GM12865 (cell line): Measurements from ENCODE around the gene MPZL2.
"Not testable (repeated sequence)": the region's sequence is repeated elsewhere in the genome, so short reads cannot be mapped to it uniquely, and the experiment has no call there.

ENCODE experiments used
- DNase-seq: peaks from one replicate; pipeline ENCODE4 v3.0.0; 2010; ENCODE audit warnings: low read depth
- H3K4me3 ChIP-seq: 2 replicates; pipeline ENCODE4 v1.5.1; 2011; ENCODE audit warnings: mild to moderate bottlenecking, low read depth, low read length, control low read depth
- TF ChIP-seq, protein P1 (sequence below): IDR thresholded peaks from 2 replicates; pipeline ENCODE4 v1.5.1; 2011; ENCODE audit warnings: low read length, control low read depth, low read depth, inconsistent platforms; ENCODE audit not compliant: insufficient read depth; ENCODE audit errors: missing control alignments

The MPZL2 gene

DNA sequence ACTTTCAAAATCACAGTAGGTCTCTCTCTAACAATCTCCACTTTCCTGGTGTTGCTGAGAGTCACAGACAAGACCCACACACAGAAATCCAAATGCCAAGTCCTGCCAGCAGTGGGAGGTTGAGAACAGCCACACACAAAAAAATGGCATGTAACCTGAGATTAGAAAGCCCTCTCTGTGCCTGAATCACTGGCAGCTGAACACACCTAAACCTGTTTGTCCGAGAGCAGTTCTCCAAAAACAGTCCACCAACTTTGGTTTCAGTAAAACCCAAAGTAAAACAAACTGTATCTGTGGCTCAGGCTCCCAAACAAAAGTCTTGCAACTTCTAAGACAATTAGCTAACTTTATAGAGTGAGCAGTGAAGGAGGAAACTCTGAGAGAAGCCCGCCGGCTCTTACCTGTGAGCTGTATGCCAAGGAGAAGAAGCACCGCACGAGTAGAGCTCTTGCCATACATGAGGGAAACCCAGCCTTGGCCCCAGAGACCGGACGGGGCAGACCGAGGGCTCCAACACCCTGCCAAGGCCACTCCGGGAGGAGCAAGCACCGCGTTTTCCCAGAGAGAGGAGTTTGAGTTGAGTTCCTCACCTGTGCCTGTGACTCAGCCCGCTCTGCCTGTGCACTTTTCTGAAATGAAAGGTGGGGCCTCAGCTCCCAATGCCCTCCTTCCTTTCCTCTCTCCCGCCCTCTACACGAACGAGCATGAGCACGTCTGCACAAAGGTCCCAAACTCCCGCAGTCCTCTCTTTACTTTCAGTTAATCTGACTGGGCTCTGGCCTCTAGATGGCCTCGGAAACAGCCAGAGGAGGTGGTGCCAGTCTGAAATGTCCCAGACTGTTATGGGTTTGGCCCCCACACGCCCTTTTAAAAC is at the start of gene MPZL2:
Gene MPZL2, minus strand, starts transcription at position 603 of the 874 bp plus-strand sequence. Its CDS starts 144 bp downstream, at position 459.
- H3K4me3 ChIP-seq: peak within 1 kb of the TSS; percentile 1; the same call in 1 of the 2 replicates
- TF ChIP-seq, protein P1, sequence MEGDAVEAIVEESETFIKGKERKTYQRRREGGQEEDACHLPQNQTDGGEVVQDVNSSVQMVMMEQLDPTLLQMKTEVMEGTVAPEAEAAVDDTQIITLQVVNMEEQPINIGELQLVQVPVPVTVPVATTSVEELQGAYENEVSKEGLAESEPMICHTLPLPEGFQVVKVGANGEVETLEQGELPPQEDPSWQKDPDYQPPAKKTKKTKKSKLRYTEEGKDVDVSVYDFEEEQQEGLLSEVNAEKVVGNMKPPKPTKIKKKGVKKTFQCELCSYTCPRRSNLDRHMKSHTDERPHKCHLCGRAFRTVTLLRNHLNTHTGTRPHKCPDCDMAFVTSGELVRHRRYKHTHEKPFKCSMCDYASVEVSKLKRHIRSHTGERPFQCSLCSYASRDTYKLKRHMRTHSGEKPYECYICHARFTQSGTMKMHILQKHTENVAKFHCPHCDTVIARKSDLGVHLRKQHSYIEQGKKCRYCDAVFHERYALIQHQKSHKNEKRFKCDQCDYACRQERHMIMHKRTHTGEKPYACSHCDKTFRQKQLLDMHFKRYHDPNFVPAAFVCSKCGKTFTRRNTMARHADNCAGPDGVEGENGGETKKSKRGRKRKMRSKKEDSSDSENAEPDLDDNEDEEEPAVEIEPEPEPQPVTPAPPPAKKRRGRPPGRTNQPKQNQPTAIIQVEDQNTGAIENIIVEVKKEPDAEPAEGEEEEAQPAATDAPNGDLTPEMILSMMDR: no peak
- no peak for DNase-seq

DNA sequence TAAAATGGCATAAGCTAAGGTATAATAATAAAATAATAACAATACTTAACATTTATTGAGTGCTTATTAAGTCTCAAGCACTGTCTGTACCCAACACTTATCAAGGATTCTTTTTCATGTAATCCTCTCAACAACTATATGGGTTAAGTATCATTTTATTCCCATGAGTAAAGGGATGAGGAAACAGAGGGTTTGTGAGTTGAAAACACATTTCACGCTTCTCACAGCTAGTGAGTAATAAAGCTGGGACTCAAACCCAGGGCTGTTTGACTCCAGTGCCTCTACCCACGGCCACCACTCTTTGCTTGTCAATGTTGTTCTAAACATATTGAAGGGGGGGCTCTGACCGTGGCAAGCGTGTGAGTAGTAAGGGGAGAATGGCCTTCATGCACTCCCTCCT is 49.1 kb upstream of the MPZL2 start:
- H3K4me3 ChIP-seq: no peak overlapping the region
- TF ChIP-seq, protein P1: no peak
- no peak for DNase-seq

DNA sequence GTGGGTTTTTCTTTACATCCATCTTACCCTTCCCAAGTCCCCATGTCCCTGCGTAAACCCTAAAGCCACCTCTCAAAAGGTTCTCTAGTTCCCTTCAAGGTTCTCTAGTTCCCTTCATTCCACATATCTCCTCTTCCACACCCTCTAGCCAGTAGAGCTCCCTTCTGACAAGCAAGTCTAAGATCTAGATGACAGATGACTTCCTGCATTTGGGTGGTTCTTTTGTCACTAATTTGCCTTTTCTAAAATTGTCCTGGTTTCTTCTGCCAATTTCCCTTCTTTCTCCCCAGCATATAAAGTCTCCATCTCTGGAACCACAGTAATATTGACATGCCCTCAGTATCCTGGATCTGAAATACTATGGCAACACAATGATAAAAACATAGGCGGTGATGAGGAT is 48.2 kb upstream of the MPZL2 start:
- TF ChIP-seq, protein P1: no peak
- no peak overlapping the region for H3K4me3 ChIP-seq
- no peak for DNase-seq

DNA sequence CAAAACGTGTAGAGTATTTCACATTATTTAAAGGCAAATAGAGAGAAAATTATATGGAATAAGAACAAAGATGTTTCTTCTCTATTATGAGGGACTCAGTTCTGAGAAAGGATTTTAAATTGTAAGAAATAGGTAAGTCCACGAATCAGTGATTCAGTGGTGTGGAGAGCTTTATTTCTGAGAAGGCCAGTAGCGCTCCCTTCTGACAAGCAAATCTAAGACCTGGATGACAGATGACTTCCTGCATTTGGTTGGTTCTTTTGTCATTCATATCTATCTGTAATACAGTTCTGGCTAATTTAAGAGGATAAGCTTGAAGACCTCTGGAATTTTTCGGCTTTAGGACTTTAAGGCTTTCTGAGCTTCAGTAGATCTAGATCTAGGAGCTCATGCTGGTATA is 47.4 kb upstream of the MPZL2 start:
- DNase-seq: no peak
- H3K4me3 ChIP-seq: no peak overlapping the region
- TF ChIP-seq, protein P1: no peak

DNA sequence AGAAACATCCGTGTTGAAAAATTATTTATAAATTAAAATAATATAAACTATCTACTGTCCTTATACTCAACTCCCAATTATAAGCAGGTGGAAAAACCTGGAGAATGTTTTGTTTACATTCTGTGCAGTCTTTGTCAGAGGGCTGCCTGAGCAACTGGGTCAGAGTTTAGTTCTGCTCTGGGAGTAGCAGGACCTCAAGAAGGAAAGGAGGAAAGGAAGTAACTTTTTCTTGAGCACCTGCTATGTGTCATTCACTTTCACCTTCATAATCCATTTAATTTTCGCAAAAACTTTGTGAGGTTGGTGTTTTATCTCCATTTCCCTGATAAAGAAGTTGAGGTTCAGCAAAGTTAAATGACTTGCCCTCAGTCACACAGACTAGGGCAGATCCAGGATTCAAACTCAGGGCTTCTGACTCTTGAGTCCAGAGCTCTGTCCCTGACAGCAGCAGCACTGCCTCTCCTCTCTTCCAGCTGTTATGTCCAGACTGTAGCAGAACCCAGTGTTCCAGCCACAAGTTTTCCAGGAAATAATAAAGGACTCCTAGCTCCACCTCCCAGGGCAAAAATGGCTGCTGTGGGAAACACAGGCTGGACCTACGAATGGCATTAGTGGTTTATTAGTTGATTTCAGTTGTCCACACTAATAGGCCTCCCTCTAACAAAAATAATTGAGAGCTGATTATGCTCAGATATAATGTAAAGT is 46.8 kb upstream of the MPZL2 start:
- no peak for DNase-seq
- no peak overlapping the region for H3K4me3 ChIP-seq
- TF ChIP-seq, protein P1: no peak

DNA sequence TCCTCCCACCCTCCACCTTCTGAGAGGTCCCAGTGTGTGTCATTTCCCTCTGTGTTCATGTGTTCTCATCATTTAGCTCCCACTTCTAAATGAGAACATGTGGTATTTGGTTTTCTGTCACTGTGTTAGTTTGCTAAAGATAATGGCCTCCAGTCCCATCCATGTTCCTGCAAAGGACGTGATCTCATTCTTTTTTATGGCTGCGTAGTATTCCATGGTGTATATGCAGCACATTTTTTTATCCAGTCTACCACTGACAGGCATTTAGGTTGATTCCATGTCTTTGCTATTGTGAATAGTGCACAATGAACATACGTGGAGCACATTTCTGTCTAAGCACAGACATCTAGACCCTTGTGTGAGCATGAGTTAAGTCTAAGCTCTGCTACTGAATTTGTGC is 46.2 kb upstream of the MPZL2 start:
- H3K4me3 ChIP-seq: no peak overlapping the region
- TF ChIP-seq, protein P1: no peak
- no peak for DNase-seq

DNA sequence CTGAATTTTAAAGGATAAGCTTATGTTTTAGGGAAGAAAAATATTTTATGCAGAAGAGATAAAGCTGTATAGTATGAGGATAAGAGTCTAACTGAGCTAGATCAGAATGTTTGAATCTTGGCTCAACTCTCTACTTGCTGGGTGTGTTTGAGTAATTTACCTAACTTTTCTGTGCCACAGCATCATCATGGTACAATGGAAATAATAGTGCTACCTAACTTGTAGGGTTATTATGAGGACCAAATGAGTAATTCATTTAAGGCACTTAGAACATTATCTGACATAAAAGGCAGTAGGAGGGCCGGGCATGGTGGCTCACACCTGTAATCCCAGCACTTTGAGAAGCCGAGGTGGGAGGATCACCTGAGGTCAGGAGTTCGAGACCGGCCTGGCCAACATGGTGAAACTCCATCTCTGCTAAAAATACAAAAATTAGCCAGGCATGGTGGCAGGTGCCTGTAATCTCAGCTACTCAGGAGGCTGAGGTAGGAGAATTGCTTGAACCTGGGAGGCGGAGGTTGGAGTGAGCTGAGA is 45.0 kb upstream of the MPZL2 start:
- not testable (repeated sequence) for DNase-seq, H3K4me3 ChIP-seq
